Measurements from ENCODE around the gene LRRC8E.

LRRC8E gene

GRCh38 chr19:7888145-7888825, at the start of gene LRRC8E:
Gene LRRC8E (plus strand): TSS chr19:7888510. CDS start chr19:7895604, 7,094 bp downstream.
- no peak for TF ChIP-seq CTCF (conservative IDR thresholded peaks at IDR 0.05; ENCODE audit: low read length)

GRCh38 chr19:7839476-7839875, 48.8 kb upstream of the LRRC8E start:
- H3K4me3 ChIP-seq (ENCODE audit: low read length) = no peak overlapping the region
- DNase-seq (ENCODE audit: low read depth) = no peak
- no peak for TF ChIP-seq CTCF (conservative IDR thresholded peaks at IDR 0.05; ENCODE audit: low read length)

More at GRCh38 chr19:7888145-7888825, at the start of gene LRRC8E:
- DNase-seq (ENCODE audit: low read depth) = peak; percentile 54
- H3K4me3 ChIP-seq (ENCODE audit: low read length) = peak within 1 kb of the TSS; percentile 73

- H3K4me3 ChIP-seq (ENCODE audit: low read length) = no peak overlapping the region
- no peak for TF ChIP-seq CTCF (conservative IDR thresholded peaks at IDR 0.05; ENCODE audit: low read length)
- no peak for DNase-seq (ENCODE audit: low read depth)
Observed at GRCh38 chr19:7840629-7841028, 47.7 kb upstream of the LRRC8E start.

- H3K4me3 ChIP-seq (ENCODE audit: low read length) = no peak overlapping the region
- no peak for TF ChIP-seq CTCF (conservative IDR thresholded peaks at IDR 0.05; ENCODE audit: low read length)
- no peak for DNase-seq (ENCODE audit: low read depth)
Observed at GRCh38 chr19:7841751-7842660, 46.3 kb upstream of the LRRC8E start.

GRCh38 chr19:7842661-7843294, 45.5 kb upstream of the LRRC8E start:
- no peak for TF ChIP-seq CTCF (conservative IDR thresholded peaks at IDR 0.05; ENCODE audit: low read length)
- H3K4me3 ChIP-seq (ENCODE audit: low read length) = no peak overlapping the region
- DNase-seq (ENCODE audit: low read depth) = no peak

GRCh38 chr19:7843521-7843920, 44.8 kb upstream of the LRRC8E start:
- no peak for TF ChIP-seq CTCF (conservative IDR thresholded peaks at IDR 0.05; ENCODE audit: low read length)
- DNase-seq (ENCODE audit: low read depth) = no peak
- no peak overlapping the region for H3K4me3 ChIP-seq (ENCODE audit: low read length)
